Iris pigment epithelial cell (primary cell): ENCODE results near the gene NUDT21.
"Not testable (repeated sequence)": the region's sequence is repeated elsewhere in the genome, so short reads cannot be mapped to it uniquely, and the experiment has no call there.

Source experiments
- DNase-seq: peaks from one replicate; pipeline ENCODE4 v3.0.0-alpha.2; 2011; ENCODE audit warnings: low read depth

NUDT21 gene

DNA sequence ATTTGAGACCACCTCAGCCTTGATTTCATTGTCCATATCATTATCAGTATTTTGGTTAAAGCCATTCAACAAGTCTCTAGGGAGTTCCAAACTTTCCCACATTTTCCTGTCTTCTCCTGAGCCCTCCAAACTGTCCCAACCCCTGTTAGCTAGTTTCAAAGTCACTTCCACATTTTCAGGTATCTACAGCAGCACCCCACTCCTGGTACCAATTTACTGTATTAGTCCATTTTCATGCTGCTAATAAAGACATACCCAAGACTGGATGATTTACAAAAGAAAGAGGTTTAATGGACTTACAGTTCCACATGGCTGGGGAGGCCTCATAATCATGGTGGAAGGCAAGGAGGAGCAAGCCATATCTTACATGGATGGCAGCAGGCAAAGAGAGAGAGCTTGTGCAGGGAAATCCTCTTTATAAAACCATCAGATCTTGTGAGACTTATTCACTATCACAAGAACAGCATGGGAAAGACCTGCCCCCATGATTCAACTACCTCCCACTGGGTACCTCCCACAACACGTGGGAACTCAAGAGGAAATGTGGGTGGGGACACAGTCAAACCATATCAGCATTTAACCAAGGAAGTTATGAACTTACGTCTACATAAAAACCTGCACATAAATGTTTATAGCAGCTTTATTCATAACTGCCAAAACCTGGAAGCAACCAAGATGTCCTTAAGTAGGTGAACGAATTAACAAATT, 70.2 kb downstream of the NUDT21 start:
- DNase-seq = not testable (repeated sequence)
